Amygdala (tissue), 56 donors: Measurements from ENCODE around the gene HAUS5.
A peak's percentile ranks its signal among the peaks of the same experiment; 100 is the strongest.
"Not testable (repeated sequence)": the region's sequence is repeated elsewhere in the genome, so short reads cannot be mapped to it uniquely, and the experiment has no call there.

Experiments
- DNase-seq, 56 donors: peaks; one replicate each; lab custom pipeline; 2025; lab: John Stamatoyannopoulos, UW

Gene HAUS5

GRCh38 chr19:35642312-35642711 lies 29.8 kb downstream of the HAUS5 start:
- DNase-seq, result no peak

- DNase-seq, result no peak
Observed at GRCh38 chr19:35642798-35643254, 30.3 kb downstream of the HAUS5 start.

- DNase-seq, result peak in 41 of 56 donors; percentile 5 to 72 (median 38)
Observed at GRCh38 chr19:35643255-35644205, 31.0 kb downstream of the HAUS5 start.

- DNase-seq, result peak in 51 of 56 donors; percentile 6 to 78 (median 47)
Observed at GRCh38 chr19:35644206-35644986, 31.9 kb downstream of the HAUS5 start.

- peak in 38 of 56 donors; percentile 3 to 68 (median 33) for DNase-seq
Observed at GRCh38 chr19:35644987-35645679, 32.6 kb downstream of the HAUS5 start.

- no peak for DNase-seq
Observed at GRCh38 chr19:35645680-35646511, 33.4 kb downstream of the HAUS5 start.

GRCh38 chr19:35648017-35648961 lies 35.8 kb downstream of the HAUS5 start, which contains the start of gene COX6B1:
COX6B1 (plus strand) TSS chr19:35648323; CDS start chr19:35651244, 2,921 bp downstream.
- peak; percentile 30 to 98 (median 94) for DNase-seq

GRCh38 chr19:35650581-35650980 lies 38.0 kb downstream of the HAUS5 start:
- DNase-seq, result no peak

GRCh38 chr19:35654828-35655227 lies 42.3 kb downstream of the HAUS5 start:
- not testable (repeated sequence) for DNase-seq

- DNase-seq, result no peak
Observed at GRCh38 chr19:35655600-35655999, 43.1 kb downstream of the HAUS5 start.

GRCh38 chr19:35656700-35657099 lies 44.2 kb downstream of the HAUS5 start:
- no peak for DNase-seq

- DNase-seq, result no peak
Observed at GRCh38 chr19:35657904-35658700, 45.6 kb downstream of the HAUS5 start.

GRCh38 chr19:35661995-35662340 lies 49.4 kb downstream of the HAUS5 start:
- no peak for DNase-seq

GRCh38 chr19:35663981-35664380 lies 51.4 kb downstream of the HAUS5 start:
- DNase-seq, result no peak

GRCh38 chr19:35665157-35665556 lies 52.6 kb downstream of the HAUS5 start:
- DNase-seq, result no peak

GRCh38 chr19:35665604-35666003 lies 53.1 kb downstream of the HAUS5 start:
- no peak for DNase-seq

GRCh38 chr19:35666251-35666913 lies 53.8 kb downstream of the HAUS5 start, which contains the start of gene UPK1A:
UPK1A (plus strand) TSS chr19:35666517; CDS start chr19:35666813, 296 bp downstream.
- no peak for DNase-seq
